ENCODE measurements around the gene EXOC6.

EXOC6 gene

GRCh38 chr10:93080350-93081046 lies 232.2 kb downstream of the EXOC6 start:
- no peaks in the 10 kb centered on the region for H3K9me3 ChIP-seq (ENCODE audit: control insufficient read depth, insufficient read depth, low read length)
- no peaks in the 10 kb centered on the region for H3K36me3 ChIP-seq (ENCODE audit: insufficient read depth, low read length)
- no peak overlapping the region for H3K9ac ChIP-seq (ENCODE audit: low read depth, low read length)
- H3K4me1 ChIP-seq (ENCODE audit: insufficient read depth, low read length) = no peaks in the 10 kb centered on the region; the same call in 1 of the 2 replicates

DNA sequence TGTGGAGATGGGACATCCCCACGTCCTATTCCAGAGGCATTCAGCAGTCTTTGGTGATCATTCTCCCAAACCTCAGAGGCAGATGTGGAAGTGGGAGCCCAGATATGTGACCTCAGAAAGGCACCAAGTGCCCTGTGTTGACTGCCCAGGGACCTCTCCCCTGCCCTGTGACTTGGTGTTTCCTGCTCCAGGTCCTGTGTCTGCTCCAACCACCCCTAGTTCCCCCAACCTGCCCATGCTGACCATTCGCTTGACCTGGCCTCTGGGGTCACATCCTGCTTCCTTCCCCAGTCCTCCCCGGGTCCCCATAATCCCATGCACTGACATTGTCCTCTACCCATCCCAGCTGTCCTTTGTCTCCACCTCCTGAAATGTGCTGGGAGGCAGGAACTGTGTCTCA lies 233.0 kb downstream of the EXOC6 start:
- no peak overlapping the region for H3K9ac ChIP-seq (ENCODE audit: low read depth, low read length)
- H3K9me3 ChIP-seq (ENCODE audit: control insufficient read depth, insufficient read depth, low read length) = no peaks in the 10 kb centered on the region
- no peaks in the 10 kb centered on the region for H3K36me3 ChIP-seq (ENCODE audit: insufficient read depth, low read length)
- no peaks in the 10 kb centered on the region; the same call in 1 of the 2 replicates for H3K4me1 ChIP-seq (ENCODE audit: insufficient read depth, low read length)

- H3K9me3 ChIP-seq (ENCODE audit: control insufficient read depth, insufficient read depth, low read length) = no peaks in the 10 kb centered on the region
- no peak overlapping the region for H3K9ac ChIP-seq (ENCODE audit: low read depth, low read length)
- H3K4me1 ChIP-seq (ENCODE audit: insufficient read depth, low read length) = peaks cover 3% of the 10 kb centered on the region; the same call in 1 of the 2 replicates
Observed at GRCh38 chr10:93081834-93082233, 233.5 kb downstream of the EXOC6 start.

DNA sequence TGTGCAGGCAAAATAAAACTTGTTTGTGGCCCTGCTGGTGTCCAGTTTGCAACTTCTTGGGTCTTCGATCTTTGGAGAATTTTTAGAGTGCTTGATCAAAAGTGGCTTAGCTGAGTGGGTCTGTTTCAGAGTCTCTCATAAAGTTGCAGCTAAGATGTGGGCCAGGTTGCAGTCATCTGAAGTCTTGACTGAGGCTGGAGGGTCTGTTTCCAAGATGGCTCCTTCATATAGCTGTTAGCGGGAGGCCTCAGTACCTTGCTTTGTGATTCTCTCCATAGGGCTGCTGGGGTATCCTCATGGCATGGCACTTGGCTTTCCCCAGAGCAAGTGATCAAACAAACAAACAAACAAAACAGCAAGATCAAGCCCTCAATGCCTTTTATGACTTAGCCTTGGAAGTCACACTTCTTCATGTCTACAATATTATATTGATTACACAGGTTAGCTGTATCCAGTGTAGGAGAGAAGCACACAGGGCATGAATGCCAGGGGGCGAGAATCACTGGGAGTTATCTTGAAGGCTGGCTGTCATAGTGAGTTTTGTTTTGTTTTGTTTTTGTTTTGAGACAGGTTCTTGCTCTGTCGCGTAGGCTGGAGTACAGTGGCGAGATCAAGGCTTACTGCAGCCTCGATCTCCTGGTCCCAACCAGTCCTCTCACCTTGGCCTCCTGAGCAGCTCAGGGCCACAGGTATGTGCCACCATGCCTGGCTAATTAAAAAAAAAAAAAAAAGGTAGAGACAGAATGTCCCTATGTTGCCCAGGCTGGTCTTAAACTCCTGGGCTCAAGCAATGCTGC lies 235.6 kb downstream of the EXOC6 start:
- no peaks in the 10 kb centered on the region for H3K9me3 ChIP-seq (ENCODE audit: control insufficient read depth, insufficient read depth, low read length)
- H3K4me1 ChIP-seq (ENCODE audit: insufficient read depth, low read length) = peaks cover 19% of the 10 kb centered on the region
- H3K9ac ChIP-seq (ENCODE audit: low read depth, low read length) = no peak overlapping the region
- H3K36me3 ChIP-seq (ENCODE audit: insufficient read depth, low read length) = no peaks in the 10 kb centered on the region

More at GRCh38 chr10:93081834-93082233, 233.5 kb downstream of the EXOC6 start:
- H3K36me3 ChIP-seq (ENCODE audit: insufficient read depth, low read length) = no peaks in the 10 kb centered on the region

DNA sequence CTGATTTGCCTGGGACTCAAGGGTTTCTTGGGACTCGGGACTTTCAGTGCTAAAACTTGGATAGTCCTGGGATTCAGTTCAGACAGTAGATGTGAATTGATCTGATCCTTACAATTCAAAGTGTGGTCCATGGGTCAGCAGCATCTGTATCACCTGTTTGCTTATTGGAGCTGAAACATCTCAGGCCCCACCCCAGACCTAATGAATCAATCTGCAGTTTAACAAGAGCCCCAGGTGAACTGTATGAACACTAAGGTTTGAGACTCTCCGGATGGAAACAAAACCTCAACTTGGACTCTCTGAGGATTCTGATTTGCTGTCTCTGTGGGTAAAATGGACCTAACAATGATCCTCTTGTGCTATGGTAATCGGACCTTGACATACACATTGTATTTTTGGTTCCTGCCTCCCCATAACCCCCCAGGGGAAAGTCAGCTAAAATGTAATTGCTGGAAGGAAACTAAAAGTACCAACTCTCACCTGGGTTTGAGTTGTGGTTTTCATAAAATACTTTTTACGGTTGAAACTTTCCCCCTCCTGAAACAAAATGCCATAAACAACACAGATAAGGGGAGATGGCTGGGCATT lies 237.0 kb downstream of the EXOC6 start:
- peaks cover 19% of the 10 kb centered on the region for H3K4me1 ChIP-seq (ENCODE audit: insufficient read depth, low read length)
- H3K36me3 ChIP-seq (ENCODE audit: insufficient read depth, low read length) = no peaks in the 10 kb centered on the region
- no peak overlapping the region for H3K9ac ChIP-seq (ENCODE audit: low read depth, low read length)
- H3K9me3 ChIP-seq (ENCODE audit: control insufficient read depth, insufficient read depth, low read length) = no peaks in the 10 kb centered on the region

DNA sequence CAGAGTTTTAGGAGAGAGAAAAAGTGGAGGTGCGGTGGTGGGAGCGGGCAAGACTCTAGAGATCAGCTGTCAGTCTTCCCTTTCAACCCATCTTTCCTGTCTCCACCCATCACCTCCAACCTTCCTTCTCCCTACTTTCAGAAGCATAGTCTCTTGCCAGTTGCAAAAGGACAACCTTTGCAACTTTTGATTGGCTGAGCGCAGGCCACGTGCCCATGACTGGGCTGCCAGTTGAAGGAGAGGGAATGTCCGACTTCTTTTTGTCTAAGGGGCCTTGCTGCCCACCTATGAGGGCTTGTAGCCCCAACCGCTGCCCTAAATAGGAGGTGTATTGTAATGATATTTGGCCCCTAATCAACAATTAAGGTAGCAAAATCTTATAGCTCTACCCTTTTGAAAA lies 238.0 kb downstream of the EXOC6 start:
- Histone ChIP-seq H3K36me3 (ENCODE audit: insufficient read depth, low read length) (no peaks in the 10 kb centered on the region), H3K9ac (ENCODE audit: low read depth, low read length) (no peak overlapping the region), H3K9me3 (ENCODE audit: control insufficient read depth, insufficient read depth, low read length) (no peaks in the 10 kb centered on the region), H3K4me1 (ENCODE audit: insufficient read depth, low read length) (peaks cover 19% of the 10 kb centered on the region)

- Histone ChIP-seq H3K9me3 (ENCODE audit: control insufficient read depth, insufficient read depth, low read length) (no peaks in the 10 kb centered on the region), H3K9ac (ENCODE audit: low read depth, low read length) (no peak overlapping the region), H3K36me3 (ENCODE audit: insufficient read depth, low read length) (no peaks in the 10 kb centered on the region), H3K4me1 (ENCODE audit: insufficient read depth, low read length) (peaks cover 19% of the 10 kb centered on the region)
Observed at GRCh38 chr10:93087846-93088245, 239.5 kb downstream of the EXOC6 start.

- peaks cover 19% of the 10 kb centered on the region for H3K4me1 ChIP-seq (ENCODE audit: insufficient read depth, low read length)
- no peak overlapping the region for H3K9ac ChIP-seq (ENCODE audit: low read depth, low read length)
Observed at GRCh38 chr10:93088466-93088865, 240.1 kb downstream of the EXOC6 start.

DNA sequence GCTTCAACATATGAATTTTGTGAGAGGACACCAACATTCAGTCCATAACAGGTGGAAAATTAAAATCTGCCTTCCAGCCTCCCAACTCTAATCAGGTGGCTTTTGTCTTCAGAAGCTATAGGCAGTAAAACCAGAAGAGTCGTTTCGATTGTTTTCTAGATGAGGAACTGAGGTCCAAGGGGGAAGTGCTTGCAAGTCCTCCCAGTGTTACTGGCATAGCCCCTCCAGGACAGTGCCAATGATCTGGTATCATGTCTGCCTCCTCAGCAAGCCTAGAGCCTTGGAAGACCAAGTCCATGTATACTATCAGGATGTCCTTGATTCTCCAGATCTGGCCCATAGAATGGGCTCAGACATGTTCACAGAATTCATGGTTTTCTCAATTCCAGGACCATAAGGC lies 242.3 kb downstream of the EXOC6 start:
- H3K36me3 ChIP-seq (ENCODE audit: insufficient read depth, low read length) = no peaks in the 10 kb centered on the region
- no peak overlapping the region for H3K9ac ChIP-seq (ENCODE audit: low read depth, low read length)
- no peaks in the 10 kb centered on the region for H3K9me3 ChIP-seq (ENCODE audit: control insufficient read depth, insufficient read depth, low read length)
- H3K4me1 ChIP-seq (ENCODE audit: insufficient read depth, low read length) = peaks cover 19% of the 10 kb centered on the region

More at GRCh38 chr10:93088466-93088865, 240.1 kb downstream of the EXOC6 start:
- Histone ChIP-seq H3K36me3 (ENCODE audit: insufficient read depth, low read length) (no peaks in the 10 kb centered on the region), H3K9me3 (ENCODE audit: control insufficient read depth, insufficient read depth, low read length) (no peaks in the 10 kb centered on the region)

DNA sequence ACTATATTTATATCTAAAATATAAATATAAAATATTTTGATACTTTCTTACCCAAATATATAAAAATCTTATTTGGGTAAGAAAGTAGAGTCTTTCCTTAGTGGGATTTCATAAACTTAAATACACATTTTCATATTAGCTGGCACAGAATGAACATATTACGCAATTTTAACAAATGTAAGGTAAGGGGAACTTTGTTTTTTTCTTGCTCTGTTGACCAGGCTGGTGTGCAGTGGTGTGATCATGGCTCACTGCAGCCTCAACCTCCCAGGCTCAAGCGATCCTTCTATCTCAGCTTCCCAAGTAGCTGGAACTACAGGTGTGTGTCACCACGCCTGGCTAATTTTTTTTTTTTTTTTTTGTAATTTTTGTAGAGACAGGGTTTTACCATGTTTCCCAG lies 243.6 kb downstream of the EXOC6 start:
- peaks cover 14% of the 10 kb centered on the region for H3K4me1 ChIP-seq (ENCODE audit: insufficient read depth, low read length)
- no peak overlapping the region for H3K9ac ChIP-seq (ENCODE audit: low read depth, low read length)
- H3K36me3 ChIP-seq (ENCODE audit: insufficient read depth, low read length) = no peaks in the 10 kb centered on the region
- H3K9me3 ChIP-seq (ENCODE audit: control insufficient read depth, insufficient read depth, low read length) = no peaks in the 10 kb centered on the region

- Histone ChIP-seq H3K36me3 (ENCODE audit: insufficient read depth, low read length) (no peaks in the 10 kb centered on the region), H3K9ac (ENCODE audit: low read depth, low read length) (no peak overlapping the region), H3K9me3 (ENCODE audit: control insufficient read depth, insufficient read depth, low read length) (no peaks in the 10 kb centered on the region), H3K4me1 (ENCODE audit: insufficient read depth, low read length) (no peaks in the 10 kb centered on the region)
Observed at GRCh38 chr10:93095225-93095624, 246.9 kb downstream of the EXOC6 start.

GRCh38 chr10:93096901-93097300 lies 248.6 kb downstream of the EXOC6 start:
- H3K36me3 ChIP-seq (ENCODE audit: insufficient read depth, low read length) = no peaks in the 10 kb centered on the region
- no peak overlapping the region for H3K9ac ChIP-seq (ENCODE audit: low read depth, low read length)
- no peaks in the 10 kb centered on the region for H3K9me3 ChIP-seq (ENCODE audit: control insufficient read depth, insufficient read depth, low read length)
- H3K4me1 ChIP-seq (ENCODE audit: insufficient read depth, low read length) = no peaks in the 10 kb centered on the region

DNA sequence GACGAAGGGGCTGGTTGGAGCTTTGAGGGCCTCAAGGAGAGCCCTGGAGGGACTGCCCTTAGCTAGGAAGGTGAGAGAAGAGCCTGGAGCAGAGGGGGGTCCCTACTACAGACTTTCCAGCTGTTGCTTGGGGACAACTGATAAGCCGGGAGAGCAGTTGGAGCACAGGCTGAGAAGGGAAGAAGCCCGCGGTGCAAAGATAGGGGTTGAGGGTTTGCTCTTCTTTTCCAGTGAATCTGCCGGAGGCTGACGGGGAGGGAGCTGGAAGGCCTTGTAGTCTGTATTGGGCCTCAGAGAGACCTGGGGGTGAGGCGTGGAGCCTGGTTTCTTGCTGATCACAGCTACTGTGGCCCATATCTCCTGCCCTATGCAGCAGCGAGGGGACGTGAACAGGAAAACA lies 249.1 kb downstream of the EXOC6 start:
- Histone ChIP-seq H3K9me3 (ENCODE audit: control insufficient read depth, insufficient read depth, low read length) (no peaks in the 10 kb centered on the region), H3K36me3 (ENCODE audit: insufficient read depth, low read length) (no peaks in the 10 kb centered on the region), H3K9ac (ENCODE audit: low read depth, low read length) (no peak overlapping the region), H3K4me1 (ENCODE audit: insufficient read depth, low read length) (no peaks in the 10 kb centered on the region)

GRCh38 chr10:93098816-93099215 lies 250.5 kb downstream of the EXOC6 start:
- no peaks in the 10 kb centered on the region for H3K4me1 ChIP-seq (ENCODE audit: insufficient read depth, low read length)
- no peaks in the 10 kb centered on the region for H3K36me3 ChIP-seq (ENCODE audit: insufficient read depth, low read length)
- H3K9me3 ChIP-seq (ENCODE audit: control insufficient read depth, insufficient read depth, low read length) = no peaks in the 10 kb centered on the region
- H3K9ac ChIP-seq (ENCODE audit: low read depth, low read length) = no peak overlapping the region

- H3K9ac ChIP-seq (ENCODE audit: low read depth, low read length) = no peak overlapping the region
- H3K9me3 ChIP-seq (ENCODE audit: control insufficient read depth, insufficient read depth, low read length) = no peaks in the 10 kb centered on the region; the same call in 1 of the 2 replicates
- no peaks in the 10 kb centered on the region for H3K4me1 ChIP-seq (ENCODE audit: insufficient read depth, low read length)
- no peaks in the 10 kb centered on the region for H3K36me3 ChIP-seq (ENCODE audit: insufficient read depth, low read length)
Observed at GRCh38 chr10:93099670-93100069, 251.3 kb downstream of the EXOC6 start.
